ENCODE data around the gene MARCHF10.

The MARCHF10 gene

DNA sequence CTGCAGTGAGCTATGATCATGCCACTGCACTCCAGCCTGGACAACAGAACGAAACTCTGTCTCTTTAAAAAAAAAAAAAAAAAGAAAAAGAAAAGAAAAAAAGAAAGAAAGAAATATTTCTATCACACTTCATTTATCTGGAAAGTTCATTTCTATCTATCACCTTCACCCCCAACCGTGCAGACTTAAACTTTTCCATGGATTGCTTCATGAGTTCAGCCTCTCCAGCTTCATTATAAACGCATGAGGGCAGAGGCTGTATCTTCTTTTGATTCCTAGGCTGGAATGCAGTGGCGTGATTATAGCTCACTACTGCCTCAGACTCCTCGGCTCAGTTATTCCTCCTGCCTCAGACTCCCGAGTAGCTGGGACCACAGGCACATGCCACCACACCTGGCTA, 152.5 kb downstream of the MARCHF10 start:
- DNase-seq = no peak

DNA sequence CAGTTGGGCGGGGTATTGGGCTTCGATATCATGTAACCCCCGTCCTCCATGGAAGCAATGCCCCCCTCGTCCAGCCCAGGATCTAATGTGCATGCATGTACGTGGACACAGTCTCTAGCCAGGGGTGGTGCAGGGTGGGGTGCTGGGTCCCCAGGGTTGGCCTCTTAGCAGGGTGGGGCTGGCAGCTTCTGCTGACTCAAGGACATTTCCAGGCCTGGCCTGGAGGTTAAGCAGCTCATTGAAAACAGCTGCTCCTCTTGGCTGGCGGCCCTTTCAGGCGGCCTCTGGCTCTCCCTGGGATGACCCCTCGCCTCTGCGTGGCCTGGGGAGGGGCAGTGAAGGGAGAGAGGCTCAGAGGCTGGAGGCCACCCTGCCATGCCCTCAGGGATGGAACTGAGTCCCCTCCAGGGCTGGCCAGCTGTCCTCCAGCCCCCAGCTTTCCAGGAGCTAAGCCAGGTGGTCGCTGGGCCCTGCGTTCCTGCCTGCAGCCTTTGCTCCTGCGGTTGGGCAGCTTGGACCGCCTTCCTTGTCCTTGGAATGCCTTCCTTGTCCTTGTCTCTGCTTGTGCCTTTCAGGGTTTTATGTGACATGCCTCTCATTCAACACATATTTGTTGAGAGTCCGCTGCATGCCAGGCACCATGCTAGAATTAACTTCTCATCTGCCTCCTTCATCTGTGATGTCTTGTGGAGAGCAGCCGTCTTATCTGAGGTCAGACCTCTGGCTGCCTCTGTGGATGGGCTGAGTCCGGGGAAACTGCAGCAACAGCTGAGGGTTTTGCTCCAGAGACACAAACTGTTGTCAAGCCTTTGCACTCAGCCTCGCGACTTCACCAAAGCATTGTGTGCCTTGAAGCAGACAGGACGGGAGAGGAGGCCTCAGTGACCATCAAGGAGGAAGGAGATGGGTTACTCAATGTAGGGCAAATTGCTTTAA, 154.0 kb downstream of the MARCHF10 start:
- DNase-seq = peak; percentile 55

DNA sequence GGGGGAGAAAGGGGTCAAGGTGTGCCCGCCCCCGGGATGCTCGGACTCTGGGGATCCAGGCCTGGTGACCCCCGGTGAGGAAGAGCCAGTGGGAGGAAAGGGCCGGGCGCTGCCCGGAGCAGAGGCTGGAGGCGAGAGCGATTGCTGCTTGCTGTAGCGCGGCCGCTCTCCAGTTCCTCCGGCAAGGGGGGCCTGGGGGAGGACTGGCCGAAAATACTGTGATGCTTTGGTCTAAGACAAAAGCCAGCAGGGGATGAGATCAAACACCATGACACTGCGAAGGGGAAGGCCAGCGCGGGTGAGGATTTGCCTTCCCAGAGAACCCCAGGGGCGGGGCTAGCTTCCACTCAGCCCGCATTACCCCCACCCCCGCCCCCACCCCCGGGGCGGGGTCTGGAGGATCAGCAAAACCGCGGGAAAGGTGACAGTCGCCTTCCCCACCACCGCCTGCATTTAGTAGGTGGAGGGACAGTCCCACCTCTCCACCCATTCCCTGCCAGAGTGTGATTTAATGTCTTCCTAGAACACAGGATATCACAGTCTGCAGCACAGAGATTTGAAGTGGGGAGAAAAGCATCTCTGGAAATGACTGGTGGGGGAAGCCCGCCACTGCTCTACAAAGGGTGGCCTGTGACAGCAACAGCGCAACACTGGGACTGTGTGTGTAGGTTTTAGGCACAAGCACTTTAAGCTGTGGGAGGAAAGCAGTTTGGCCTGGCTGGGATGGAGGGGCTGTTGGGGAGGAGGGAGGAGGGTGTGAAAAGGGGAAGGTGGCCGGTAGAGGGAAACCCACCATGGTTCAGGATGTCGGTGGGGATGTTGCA, 154.9 kb downstream of the MARCHF10 start:
- peak; percentile 98 for DNase-seq

DNA sequence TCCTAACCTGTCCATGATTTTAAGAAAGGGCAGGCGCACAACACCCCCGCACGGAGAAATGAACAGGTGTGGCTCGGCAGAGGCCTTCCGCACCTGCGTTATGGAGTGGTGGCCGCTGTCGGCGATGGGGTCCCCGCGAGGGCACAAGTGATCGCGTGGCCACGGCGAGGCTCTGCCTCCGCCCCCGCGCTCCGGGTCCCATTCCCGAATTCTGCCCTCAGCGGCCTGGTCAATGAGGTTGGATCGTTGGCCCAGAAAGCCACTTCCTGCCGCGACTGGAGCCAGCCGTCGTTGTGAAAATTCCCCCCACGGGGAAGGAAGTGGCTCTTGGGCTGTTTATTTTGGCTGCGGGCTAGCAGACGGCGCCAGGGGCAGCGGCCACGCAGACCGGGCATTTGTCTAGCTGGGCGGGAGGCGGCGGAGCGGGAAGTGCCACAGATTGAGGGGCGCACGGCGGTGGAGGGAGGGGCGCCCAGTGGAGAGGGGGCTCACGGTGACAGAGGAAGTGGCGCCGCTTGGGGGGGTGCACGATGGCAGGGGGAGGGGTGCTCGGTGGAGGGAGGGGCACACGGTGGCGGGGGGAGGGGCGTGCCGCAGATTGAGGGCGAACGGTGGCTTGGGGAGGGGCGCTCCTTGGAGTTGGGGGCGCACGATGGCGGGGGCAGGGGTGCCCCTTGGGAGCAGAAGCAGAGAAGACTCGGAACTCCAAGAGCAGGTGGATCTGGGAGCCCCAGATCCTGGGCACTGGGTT, 155.7 kb downstream of the MARCHF10 start:
- no peak for DNase-seq
